HCT116 (cell line): ENCODE data around the gene SYT11. TPM values are rescaled to one million over a fixed set of nuclear protein-coding genes. Genes with fewer than 3 reads are reported as not detected.

Source experiments
- ATAC-seq: fragments of 200-7000 bp; cut with Tn5 transposase; 2 replicates; pipeline ENCODE4 v1.9.1; 2020; ENCODE audit warnings: mild to moderate bottlenecking, moderate library complexity
- BruUV-seq: library from RNA; stranded (reverse); fragments of 400-500 nt; replicated peaks from 2 replicates; lab custom pipeline; 2021; lab: Mats Ljungman, UMichigan
- CTCF ChIA-PET: fragments of 300-600 bp; sonication (Branson Sonifier 250); formaldehyde crosslinking; loops from one replicate; lab custom pipeline; 2021; ENCODE audit warnings: antibody characterized with exemption; lab: Charles Lee
- POLR2A ChIA-PET: fragments of 300-600, 350-600 bp; sonication (Branson Sonifier 250); formaldehyde crosslinking; loops from one replicate; lab custom pipeline; 2021; ENCODE audit warnings: antibody characterized with exemption; lab: Charles Lee
- RAD21 ChIA-PET, 2 experiments: fragments of 300-600 bp; sonication (Branson Sonifier 250); formaldehyde crosslinking; loops; one replicate each; lab custom pipeline; 2023; ENCODE audit warnings: low total read pairs in 2 of 2; ENCODE audit not compliant: uncharacterized antibody in 2 of 2, unreplicated experiment in 2 of 2, low non-redundant PET in 1 of 2; lab: Charles Lee
- DNase-seq: peaks from one replicate; pipeline ENCODE4 v3.0.0-alpha.2; 2010; ENCODE audit warnings: low read depth, low spot score
- H2AFZ ChIP-seq: fragments of 200-600 bp; shearing (Covaris generic), sonication (generic); 2 replicates; pipeline ENCODE4 v1.6.1; 2017; ENCODE audit warnings: low read depth, mixed run types, mixed read lengths, antibody characterized with exemption, low read length; ENCODE audit not compliant: poor library complexity, severe bottlenecking
- H3K27ac ChIP-seq: 2 replicates; pipeline ENCODE4 v1.5.1; 2012; ENCODE audit warnings: low read depth, low read length
- H3K27me3 ChIP-seq: fragments of 200-600 bp; sonication (generic); 2 replicates; pipeline ENCODE4 v1.6.1; 2016; ENCODE audit warnings: mixed run types, low read length, mixed read lengths; ENCODE audit not compliant: insufficient read depth
- H3K36me3 ChIP-seq, 2 experiments: fragments of 200-500 bp in 1 of 2; fragments of 200-600 bp in 1 of 2; sonication (Bioruptor generic) in 1 of 2; sonication (generic) in 1 of 2; 2 replicates each; pipeline versions ENCODE4 v1.5.1 to v1.6.1; 2014 to 2016; ENCODE audit warnings: low read length in 2 of 2, inconsistent platforms in 1 of 2, mixed read lengths in 1 of 2, mixed run types in 1 of 2; ENCODE audit not compliant: insufficient read depth in 2 of 2, control insufficient read depth in 1 of 2
- H3K4me1 ChIP-seq, 2 experiments: fragments of 200-600 bp in 1 of 2; sonication (generic) in 1 of 2; 2 replicates each; pipeline versions ENCODE4 v1.5.1 to v1.6.1; 2012 to 2017; ENCODE audit warnings: low read length in 2 of 2, inconsistent platforms in 1 of 2, mild to moderate bottlenecking in 1 of 2, mixed read lengths in 1 of 2, mixed run types in 1 of 2, moderate library complexity in 1 of 2; ENCODE audit not compliant: insufficient read depth in 2 of 2, control insufficient read depth in 1 of 2
- H3K4me2 ChIP-seq: fragments of 200-600 bp; sonication (generic); 2 replicates; pipeline ENCODE4 v1.6.1; 2017; ENCODE audit warnings: mixed run types, low read length, mixed read lengths
- H3K4me3 ChIP-seq, 2 experiments: fragments of 200-600 bp in 1 of 2; sonication (generic) in 1 of 2; replicated peaks in 1 of 2; 2 replicates each; pipeline ENCODE4 v1.5.1; 2011 to 2016; ENCODE audit warnings: low read length in 2 of 2, control low read depth in 1 of 2, low read depth in 1 of 2, mild to moderate bottlenecking in 1 of 2, mixed read lengths in 1 of 2, mixed run types in 1 of 2
- H3K79me2 ChIP-seq: fragments of 200-600 bp; sonication (generic); 2 replicates; pipeline ENCODE4 v1.6.1; 2017; ENCODE audit warnings: mild to moderate bottlenecking, mixed run types, low read length, moderate library complexity, mixed read lengths; ENCODE audit not compliant: insufficient read depth
- H3K9ac ChIP-seq: fragments of 200-600 bp; sonication (generic); 2 replicates; pipeline ENCODE4 v1.6.1; 2016; ENCODE audit warnings: low read length, mixed read lengths
- H3K9me2 ChIP-seq: fragments of 200-600 bp; sonication (generic), shearing (Covaris generic); 2 replicates; pipeline ENCODE4 v1.6.1; 2017; ENCODE audit warnings: mixed run types, mild to moderate bottlenecking, moderate library complexity; ENCODE audit not compliant: insufficient read depth
- H3K9me3 ChIP-seq, 2 experiments: fragments of 200-500 bp in 1 of 2; fragments of 200-600 bp in 1 of 2; sonication (Bioruptor generic) in 1 of 2; sonication (generic) in 1 of 2; 2 replicates each; pipeline ENCODE4 v1.6.1; 2014 to 2017; ENCODE audit warnings: low read length in 2 of 2, mixed read lengths in 2 of 2, inconsistent platforms in 1 of 2, low read depth in 1 of 2, mild to moderate bottlenecking in 1 of 2, mixed run types in 1 of 2, moderate library complexity in 1 of 2; ENCODE audit not compliant: control insufficient read depth in 1 of 2, insufficient read depth in 1 of 2
- H4K20me1 ChIP-seq: fragments of 200-600 bp; sonication (generic), shearing (Covaris generic); 2 replicates; pipeline ENCODE4 v1.6.1; 2017; ENCODE audit warnings: mixed run types, mild to moderate bottlenecking, moderate library complexity; ENCODE audit not compliant: insufficient read depth
- CEBPB ChIP-seq: IDR thresholded peaks from 2 replicates; pipeline ENCODE4 v1.6.1; 2012; ENCODE audit warnings: low read depth
- POLR2A ChIP-seq: IDR thresholded peaks from 2 replicates; pipeline ENCODE4 v1.7.0; 2011; ENCODE audit warnings: borderline replicate concordance; ENCODE audit not compliant: insufficient read depth, insufficient read length; ENCODE audit errors: extremely low read depth
- SP1 ChIP-seq: IDR thresholded peaks from 2 replicates; pipeline ENCODE4 v1.6.1; 2012; ENCODE audit warnings: low read depth
- intact Hi-C: fragments of 100-400 bp; cut with micrococcal nuclease; formaldehyde crosslinking; loops from 2 replicates; pipeline ENCODE4 v1.10.0; 2022
- total RNA-seq: library from RNA; stranded (reverse); gene quantifications from one replicate; pipeline ENCODE4 v1.2.1, GENCODE V29; 2021; ENCODE audit not compliant: unreplicated experiment
- TF ChIP-seq, protein P1 (sequence below): IDR thresholded peaks from 2 replicates; pipeline ENCODE4 v1.6.1; 2012

The SYT11 gene
- total RNA-seq, 1 experiment from 2014 or later: 0.17 TPM

DNA sequence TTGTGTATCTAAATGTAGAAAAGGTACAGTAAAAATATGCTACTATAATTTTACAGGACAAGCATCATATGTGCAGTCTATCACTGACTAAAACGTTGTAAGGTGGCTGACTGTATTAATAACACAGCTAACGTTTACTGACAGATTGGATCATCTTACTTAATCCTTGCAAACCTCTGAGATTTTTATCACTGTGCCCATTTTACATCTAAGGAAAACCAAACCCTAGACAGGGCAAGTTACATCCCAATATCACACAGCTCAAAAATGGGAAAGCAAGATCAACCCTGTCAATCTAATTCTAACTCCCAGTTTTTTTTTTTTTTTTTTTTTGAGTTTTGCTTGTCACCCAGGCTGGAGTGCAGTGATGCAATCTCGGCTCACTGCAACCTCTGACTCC, 59.3 kb downstream of the SYT11 start:
- Histone ChIP-seq H2AFZ (no peak overlapping the region), H3K36me3 (peaks cover 83% of the 10 kb centered on the region in 2 experiments), H3K9me3 (no peaks in the 10 kb centered on the region), H3K27me3 (no peaks in the 10 kb centered on the region), H4K20me1 (peaks cover 22% of the 10 kb centered on the region; the same call in 1 of the 2 replicates), H3K9ac (no peak overlapping the region), H3K4me3 (no peak overlapping the region), H3K79me2 (peaks cover 76% of the 10 kb centered on the region), H3K4me2 (no peak overlapping the region), H3K27ac (no peak overlapping the region), H3K4me1 (peaks cover 0 to 3% of the 10 kb centered on the region in 2 experiments; a peak in 2 of 4 replicates)
- intact Hi-C loops: no loop called here
- no peak for DNase-seq
- ATAC-seq: no peak
- POLR2A ChIA-PET: interaction anchor here (0.6 kb wide), 1 partner anchor 60 kb away, joined by 3 read pairs; the partner anchor contains the start of gene ARHGEF2
- no peak for TF ChIP-seq POLR2A
- TF ChIP-seq, all 23 proteins: peak for 0
- no peaks in the 10 kb centered on the region for H3K9me2 ChIP-seq
- BruUV-seq: no TSS peak
- CTCF ChIA-PET: interaction anchor here (0.7 kb wide), 1 partner anchor 154 kb away, joined by 4 read pairs; no protein-coding TSS in a partner anchor
- RAD21 ChIA-PET: no interaction called here

DNA sequence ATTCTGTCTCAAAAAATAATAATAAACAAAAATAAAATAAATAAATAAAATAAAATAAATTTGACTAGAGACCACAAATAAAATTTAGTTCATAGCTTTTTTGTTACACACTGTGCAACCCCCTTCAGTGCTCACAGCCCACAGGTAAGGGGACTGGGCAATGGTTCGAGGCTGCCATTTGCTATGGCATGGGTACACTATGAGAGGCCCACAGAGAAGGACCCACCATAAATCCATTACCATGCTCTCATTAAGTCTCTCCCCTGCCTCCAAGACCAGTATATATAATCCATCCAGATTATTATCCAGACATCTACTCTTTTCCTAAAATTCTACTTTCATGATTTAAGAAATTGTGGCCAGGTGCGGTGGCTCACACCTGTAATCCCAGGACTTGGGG, 60.4 kb downstream of the SYT11 start:
- ChIA-PET CTCF (no interaction called here), RAD21 (no interaction called here)
- H3K79me2 ChIP-seq: peaks cover 83% of the 10 kb centered on the region

More for the DNA sequence above, 60.4 kb downstream of the SYT11 start:
- no peak overlapping the region for H3K9ac ChIP-seq
- no peaks in the 10 kb centered on the region for H3K9me3 ChIP-seq
- ATAC-seq: no peak
- POLR2A ChIA-PET: no interaction called here
- no peak overlapping the region for H3K27ac ChIP-seq
- no peak overlapping the region for H3K4me3 ChIP-seq
- H4K20me1 ChIP-seq: peaks cover 24% of the 10 kb centered on the region; the same call in 1 of the 2 replicates
- H3K9me2 ChIP-seq: no peaks in the 10 kb centered on the region
- no peak for DNase-seq
- no peaks in the 10 kb centered on the region for H3K27me3 ChIP-seq
- TF ChIP-seq SP1 (no peak), CEBPB (no peak)
- TF ChIP-seq, protein P1, sequence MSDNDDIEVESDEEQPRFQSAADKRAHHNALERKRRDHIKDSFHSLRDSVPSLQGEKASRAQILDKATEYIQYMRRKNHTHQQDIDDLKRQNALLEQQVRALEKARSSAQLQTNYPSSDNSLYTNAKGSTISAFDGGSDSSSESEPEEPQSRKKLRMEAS: no peak
- H3K4me2 ChIP-seq: no peak overlapping the region
- H3K4me1 ChIP-seq: no peaks in the 10 kb centered on the region
- H2AFZ ChIP-seq: no peak overlapping the region
- no TSS peak for BruUV-seq
- intact Hi-C loops: no loop called here
- H3K36me3 ChIP-seq: peaks cover 77 to 80% of the 10 kb centered on the region in 2 experiments
